Neuronal stem cell (in vitro differentiated cells): ENCODE measurements around the gene AHRR.

ENCODE experiments used
- DNase-seq: peaks from one replicate; pipeline ENCODE4 v3.0.0-alpha.2; 2013; ENCODE audit warnings: low spot score
- H2AFZ ChIP-seq: one replicate; pipeline ENCODE4 v1.6.1; 2013; ENCODE audit warnings: mild to moderate bottlenecking, low read length, inconsistent platforms
- H2AK5ac ChIP-seq: 2 replicates; pipeline ENCODE4 v1.6.1; 2013; ENCODE audit warnings: low read depth, mild to moderate bottlenecking, inconsistent platforms, low read length, moderate library complexity, mixed read lengths
- H2BK120ac ChIP-seq: 2 replicates; pipeline ENCODE4 v1.6.1; 2013; ENCODE audit warnings: low read depth, mild to moderate bottlenecking, inconsistent platforms, low read length, moderate library complexity, mixed read lengths
- H2BK12ac ChIP-seq: one replicate; pipeline ENCODE4 v1.6.1; 2013; ENCODE audit warnings: low read length, inconsistent platforms
- H2BK15ac ChIP-seq: 2 replicates; pipeline ENCODE4 v1.6.1; 2013; ENCODE audit warnings: mild to moderate bottlenecking, low read length, inconsistent platforms, mixed read lengths
- H2BK5ac ChIP-seq: one replicate; pipeline ENCODE4 v1.6.1; 2013; ENCODE audit warnings: inconsistent platforms, mild to moderate bottlenecking, low read length, moderate library complexity
- H3K14ac ChIP-seq: one replicate; pipeline ENCODE4 v1.6.1; 2013; ENCODE audit warnings: low read length, inconsistent platforms
- H3K18ac ChIP-seq: 2 replicates; pipeline ENCODE4 v1.6.1; 2013; ENCODE audit warnings: low read length, inconsistent platforms
- H3K23ac ChIP-seq: 2 replicates; pipeline ENCODE4 v1.6.1; 2013; ENCODE audit warnings: low read depth, mild to moderate bottlenecking, mixed read lengths, low read length, inconsistent platforms; ENCODE audit not compliant: poor library complexity
- H3K27ac ChIP-seq: replicated peaks from 3 replicates; pipeline ENCODE4 v1.5.1; 2013; ENCODE audit warnings: low read length, inconsistent platforms
- H3K27me3 ChIP-seq, 3 experiments: 2 replicates each; pipeline ENCODE4 v1.6.1; 2013; ENCODE audit warnings: low read length in 3 of 3, mild to moderate bottlenecking in 2 of 3, inconsistent platforms in 1 of 3, low read depth in 1 of 3, mixed read lengths in 1 of 3, moderate library complexity in 1 of 3; ENCODE audit not compliant: control insufficient read depth in 3 of 3, insufficient read depth in 3 of 3
- H3K36me3 ChIP-seq, 2 donors: replicated peaks in 1 of 2; 2 replicates each; pipeline ENCODE4 v1.6.1; 2013; ENCODE audit warnings: low read length in 2 of 2; ENCODE audit not compliant: control insufficient read depth in 2 of 2, insufficient read depth in 2 of 2
- H3K4ac ChIP-seq: 2 replicates; pipeline ENCODE4 v1.6.1; 2013; ENCODE audit warnings: inconsistent platforms, mild to moderate bottlenecking, low read length, moderate library complexity
- H3K4me1 ChIP-seq, 2 donors: 1 replicate in 1 of 2; 2 replicates in 1 of 2; pipeline ENCODE4 v1.6.1; 2013; ENCODE audit warnings: low read length in 2 of 2, low read depth in 1 of 2; ENCODE audit not compliant: control insufficient read depth in 2 of 2, insufficient read depth in 1 of 2
- H3K4me2 ChIP-seq: one replicate; pipeline ENCODE4 v1.6.1; 2013; ENCODE audit warnings: mild to moderate bottlenecking, low read length, inconsistent platforms; ENCODE audit not compliant: insufficient read depth, poor library complexity, severe bottlenecking
- H3K4me3 ChIP-seq, 2 donors: 2 replicates each; pipeline ENCODE4 v1.5.1; 2013; ENCODE audit warnings: low read length in 2 of 2, mild to moderate bottlenecking in 2 of 2, inconsistent platforms in 1 of 2, moderate library complexity in 1 of 2
- H3K79me1 ChIP-seq: one replicate; pipeline ENCODE4 v1.6.1; 2013; ENCODE audit warnings: low read depth, mild to moderate bottlenecking, inconsistent platforms, low read length, moderate library complexity
- H3K9ac ChIP-seq: one replicate; pipeline ENCODE4 v1.6.1; 2013; ENCODE audit warnings: mild to moderate bottlenecking, low read depth, low read length, inconsistent platforms; ENCODE audit not compliant: poor library complexity
- H3K9me3 ChIP-seq, 2 donors: replicated peaks in 1 of 2; 2 replicates each; pipeline versions ENCODE3 to v1.6.1; 2013; ENCODE audit warnings: low read length in 2 of 2, mild to moderate bottlenecking in 2 of 2, inconsistent platforms in 1 of 2, low read depth in 1 of 2, mixed read lengths in 1 of 2, moderate library complexity in 1 of 2; ENCODE audit not compliant: control insufficient read depth in 2 of 2, insufficient read depth in 1 of 2
- H4K8ac ChIP-seq: one replicate; pipeline ENCODE4 v1.6.1; 2013; ENCODE audit warnings: low read depth, mild to moderate bottlenecking, inconsistent platforms, low read length, moderate library complexity
- H4K91ac ChIP-seq: one replicate; pipeline ENCODE4 v1.6.1; 2013; ENCODE audit warnings: low read length, low read depth, mild to moderate bottlenecking, inconsistent platforms; ENCODE audit not compliant: poor library complexity
- WGBS, 2 donors: extraction: QIAGEN DNeasy Blood & Tissue Kit; methylation state at CpG; one replicate each; pipeline ENCODE4 v1.1.7; 2013; ENCODE audit warnings: missing lambda C conversion rate in 2 of 2, mixed read lengths in 1 of 2; ENCODE audit not compliant: insufficient read length in 2 of 2, insufficient replicate concordance in 1 of 2; ENCODE audit errors: extremely low coverage in 2 of 2; 5-methylcytosine and 5-hydroxymethylcytosine counted together

AHRR gene

GRCh38 chr5:326109-326508, 4.6 kb downstream of the AHRR start:
- WGBS, 2 donors = no CpG with 5 or more reads among the region's 7 CpGs
- Histone ChIP-seq H3K4me3 (no peak overlapping the region), H2AK5ac (no peak overlapping the region), H4K8ac (no peak overlapping the region), H3K4me1 (no peaks in the 10 kb centered on the region), H3K36me3 (no peaks in the 10 kb centered on the region), H3K9me3 (peaks cover 6 to 17% of the 10 kb centered on the region in 2 donors), H3K9ac (no peak overlapping the region), H2BK120ac (no peak overlapping the region), H4K91ac (no peak overlapping the region), H2BK15ac (no peak overlapping the region), H2AFZ (no peak overlapping the region), H3K4me2 (no peak overlapping the region), H3K18ac (peak overlapping the region; percentile 48), H3K27me3 (peaks cover 17 to 29% (median 26%) of the 10 kb centered on the region in 3 experiments), H2BK5ac (no peak overlapping the region), H3K4ac (no peak overlapping the region), H3K14ac (no peak overlapping the region), H3K27ac (no peak overlapping the region), H2BK12ac (no peak overlapping the region), H3K79me1 (no peaks in the 10 kb centered on the region), H3K23ac (no peak overlapping the region)
- no peak for DNase-seq

GRCh38 chr5:329121-329735, 7.7 kb downstream of the AHRR start:
- H3K4me2 ChIP-seq = no peak overlapping the region

GRCh38 chr5:329768-330167, 8.3 kb downstream of the AHRR start:
- H3K4me2 ChIP-seq = no peak overlapping the region
- H3K23ac ChIP-seq = no peak overlapping the region
- H2BK15ac ChIP-seq = no peak overlapping the region
- H3K9me3 ChIP-seq = peaks cover 0 to 3% of the 10 kb centered on the region in 2 donors
- no peak overlapping the region for H2BK5ac ChIP-seq
- no peak for DNase-seq
- no peak overlapping the region for H4K8ac ChIP-seq
- H3K36me3 ChIP-seq = no peaks in the 10 kb centered on the region
- H3K79me1 ChIP-seq = no peaks in the 10 kb centered on the region
- H3K4me3 ChIP-seq = no peak overlapping the region
- no CpG with 5 or more reads among the region's 1 CpG for WGBS, 2 donors
- no peak overlapping the region for H3K14ac ChIP-seq
- peaks cover 0 to 3% (median 0%) of the 10 kb centered on the region in 3 experiments for H3K27me3 ChIP-seq
- H3K9ac ChIP-seq = no peak overlapping the region
- no peak overlapping the region for H3K27ac ChIP-seq
- H2AK5ac ChIP-seq = no peak overlapping the region
- no peak overlapping the region for H3K18ac ChIP-seq
- H3K4me1 ChIP-seq = no peaks in the 10 kb centered on the region
- H3K4ac ChIP-seq = no peak overlapping the region
- H2BK120ac ChIP-seq = no peak overlapping the region
- H2BK12ac ChIP-seq = no peak overlapping the region
- H4K91ac ChIP-seq = no peak overlapping the region
- no peak overlapping the region for H2AFZ ChIP-seq

More at GRCh38 chr5:329121-329735, 7.7 kb downstream of the AHRR start:
- Histone ChIP-seq H4K91ac (no peak overlapping the region), H2BK15ac (no peak overlapping the region), H3K18ac (no peak overlapping the region), H2AFZ (no peak overlapping the region), H2BK5ac (no peak overlapping the region), H2AK5ac (no peak overlapping the region), H3K36me3 (no peaks in the 10 kb centered on the region), H3K4me3 (no peak overlapping the region), H3K4me1 (no peaks in the 10 kb centered on the region), H3K27me3 (no peaks in the 10 kb centered on the region), H4K8ac (no peak overlapping the region), H3K9ac (no peak overlapping the region), H3K27ac (no peak overlapping the region), H2BK12ac (no peak overlapping the region), H3K4ac (no peak overlapping the region), H3K9me3 (peaks cover 0 to 3% of the 10 kb centered on the region in 2 donors), H3K14ac (no peak overlapping the region), H3K23ac (no peak overlapping the region), H2BK120ac (no peak overlapping the region), H3K79me1 (no peaks in the 10 kb centered on the region)
- no peak for DNase-seq
- WGBS, 2 donors = no CpG with 5 or more reads among the region's 4 CpGs

- Histone ChIP-seq H3K18ac (no peak overlapping the region), H2BK12ac (no peak overlapping the region), H3K27ac (no peak overlapping the region), H3K14ac (no peak overlapping the region), H3K9ac (no peak overlapping the region), H2BK120ac (no peak overlapping the region), H2BK15ac (no peak overlapping the region), H3K79me1 (no peaks in the 10 kb centered on the region), H4K8ac (no peak overlapping the region), H3K23ac (no peak overlapping the region), H3K4me1 (no peaks in the 10 kb centered on the region), H2BK5ac (no peak overlapping the region), H4K91ac (no peak overlapping the region), H3K4me2 (no peak overlapping the region), H3K4ac (no peak overlapping the region), H3K4me3 (no peak overlapping the region), H2AK5ac (no peak overlapping the region), H3K27me3 (peaks cover 0 to 11% (median 0%) of the 10 kb centered on the region in 3 experiments), H3K36me3 (no peaks in the 10 kb centered on the region), H2AFZ (no peak overlapping the region), H3K9me3 (no peaks in the 10 kb centered on the region)
- DNase-seq = no peak
- WGBS, 2 donors = no CpG with 5 or more reads among the region's 5 CpGs
Measured at GRCh38 chr5:332843-333242, 11.3 kb downstream of the AHRR start.
